HG03095 (cell line): ENCODE results near the gene ZFP36L2.
"Not testable (repeated sequence)": the region's sequence is repeated elsewhere in the genome, so short reads cannot be mapped to it uniquely, and the experiment has no call there.

Experiments used
- ATAC-seq: cut with Tn5 transposase; IDR thresholded peaks from one replicate; pipeline ENCODE4 v1.9.1; 2021; ENCODE audit warnings: moderate library complexity; ENCODE audit not compliant: unreplicated experiment

ZFP36L2 gene

GRCh38 chr2:43190311-43191052, 35.9 kb downstream of the ZFP36L2 start:
- no peak for ATAC-seq

DNA sequence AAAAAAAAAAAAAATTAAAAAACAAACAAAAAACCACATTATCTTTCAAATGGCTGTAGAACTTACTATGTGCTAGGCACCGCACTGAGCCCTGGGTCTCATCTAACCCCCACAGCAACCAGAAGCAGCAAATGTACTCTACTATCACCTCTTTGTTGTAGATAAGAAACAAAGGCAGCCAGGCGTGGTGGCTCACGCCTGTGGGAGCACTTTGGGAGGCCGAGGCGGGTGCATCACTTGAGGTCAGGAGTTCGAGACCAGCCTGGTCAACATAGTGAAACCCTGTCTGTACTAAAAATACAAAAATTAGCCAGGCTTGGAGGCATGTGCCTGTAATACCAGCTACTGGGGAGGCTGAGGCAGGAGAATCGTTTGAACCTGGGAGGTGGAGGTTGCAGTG, 36.5 kb downstream of the ZFP36L2 start:
- ATAC-seq, result not testable (repeated sequence)

- no peak for ATAC-seq
Observed at GRCh38 chr2:43188561-43189386, 37.6 kb downstream of the ZFP36L2 start.

GRCh38 chr2:43186679-43187374, 39.6 kb downstream of the ZFP36L2 start:
- no peak for ATAC-seq

DNA sequence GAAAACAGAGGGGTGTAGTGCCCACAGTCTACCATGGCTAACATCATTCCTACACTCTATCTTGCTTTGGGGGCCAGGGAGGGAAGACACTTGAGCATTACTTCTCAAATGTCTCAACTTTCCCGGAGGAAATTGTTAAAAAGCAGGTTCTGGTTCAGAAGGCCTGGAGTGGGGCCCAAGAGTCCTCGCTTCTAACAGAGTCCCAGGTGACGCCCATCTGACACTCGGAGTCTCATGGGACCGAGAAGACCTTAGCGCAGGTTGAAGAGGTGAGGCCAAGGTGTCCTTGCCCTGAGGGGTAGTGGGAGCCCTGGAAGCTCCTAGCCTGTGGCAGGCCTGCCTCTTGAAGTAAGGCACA, 40.1 kb downstream of the ZFP36L2 start:
- ATAC-seq, result no peak

- no peak for ATAC-seq
Observed at GRCh38 chr2:43185146-43185545, 41.3 kb downstream of the ZFP36L2 start.

- ATAC-seq, result no peak
Observed at GRCh38 chr2:43184339-43184895, 42.0 kb downstream of the ZFP36L2 start.

GRCh38 chr2:43183743-43184142, 42.7 kb downstream of the ZFP36L2 start:
- ATAC-seq, result no peak

DNA sequence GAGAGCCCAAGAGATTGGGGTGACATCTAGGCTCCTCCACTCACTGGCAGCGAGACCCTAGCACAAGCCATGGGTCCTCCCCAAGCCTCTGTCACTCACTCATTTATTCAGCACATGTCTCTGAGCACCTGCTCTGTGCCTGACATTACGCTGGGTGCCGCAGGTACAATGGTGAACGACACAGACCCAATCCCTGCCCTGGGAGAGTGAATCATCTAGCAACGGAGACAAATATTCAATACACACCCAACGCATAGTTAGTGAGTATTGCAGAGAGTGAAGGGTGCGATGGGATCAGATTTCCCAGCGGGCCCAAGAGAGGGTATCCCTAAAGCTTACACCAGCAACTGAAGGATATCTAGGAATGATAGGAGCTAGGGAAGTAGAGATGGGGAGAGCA, 45.5 kb downstream of the ZFP36L2 start:
- no peak for ATAC-seq

DNA sequence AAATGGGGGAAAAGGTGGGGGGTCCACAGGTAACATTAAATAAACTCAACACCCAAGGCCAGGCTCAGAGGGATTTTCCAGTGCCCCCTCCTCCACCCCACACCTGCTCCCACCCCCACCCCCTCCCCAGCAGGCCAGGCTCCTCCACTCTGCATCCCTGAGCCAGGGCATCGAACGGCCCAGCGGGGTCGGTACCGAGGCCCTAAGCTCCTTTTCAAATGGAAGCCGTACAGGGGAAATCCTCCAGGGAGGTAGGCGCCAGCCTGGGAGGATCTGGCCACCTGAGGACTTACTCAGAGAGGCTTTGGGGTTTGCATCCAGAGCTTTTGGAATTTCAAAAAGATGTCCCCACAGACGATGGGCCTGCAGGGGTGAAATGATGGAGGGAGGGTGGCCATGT, 46.5 kb downstream of the ZFP36L2 start:
- ATAC-seq, result no peak

DNA sequence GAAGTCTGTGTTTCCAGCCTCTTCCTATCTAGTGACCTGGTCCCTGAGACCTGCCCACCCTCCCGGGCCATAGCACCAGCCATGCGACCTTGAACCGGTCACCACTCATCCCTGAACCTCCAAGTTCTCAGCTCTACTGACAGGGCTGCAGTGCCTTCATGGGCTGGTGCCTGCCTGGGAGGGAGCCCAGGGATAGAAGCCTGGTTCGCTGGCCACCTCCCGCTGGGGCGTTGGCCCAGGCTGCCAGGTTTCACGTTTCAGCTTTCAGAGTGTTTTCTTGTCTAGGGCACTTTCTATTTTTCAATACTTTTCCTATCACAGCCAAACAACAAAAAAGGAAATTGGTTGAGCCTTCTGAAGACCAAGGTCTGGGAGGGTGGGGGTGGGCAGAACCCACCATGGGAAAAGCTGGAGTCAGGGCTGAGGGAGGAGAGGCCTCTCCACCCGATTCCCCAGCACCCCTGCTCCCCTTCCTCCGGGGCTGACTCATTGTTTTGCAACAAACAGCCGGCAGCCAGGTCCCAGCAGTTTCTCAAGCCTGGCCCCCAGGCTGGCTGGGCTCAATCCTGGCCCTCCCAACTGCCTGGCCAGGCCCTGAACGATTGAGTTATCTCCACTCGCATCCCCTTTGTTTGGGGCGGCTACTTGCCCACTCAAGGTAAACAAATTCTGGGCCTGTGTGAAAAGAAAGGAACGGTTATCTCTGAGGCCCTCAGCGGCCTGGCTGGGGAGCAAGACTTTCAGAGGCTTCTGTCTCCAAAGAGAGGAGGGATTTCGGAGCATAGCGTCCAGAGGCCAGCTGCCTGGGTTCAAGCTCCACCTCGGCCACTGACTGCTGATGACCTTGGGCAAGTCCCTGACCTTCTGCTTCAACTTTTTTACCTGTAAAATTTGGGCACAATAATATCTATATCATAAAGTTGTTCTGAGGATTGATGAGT, 47.5 kb downstream of the ZFP36L2 start:
- ATAC-seq, result no peak

- no peak for ATAC-seq
Observed at GRCh38 chr2:43178055-43178598, 48.3 kb downstream of the ZFP36L2 start.

DNA sequence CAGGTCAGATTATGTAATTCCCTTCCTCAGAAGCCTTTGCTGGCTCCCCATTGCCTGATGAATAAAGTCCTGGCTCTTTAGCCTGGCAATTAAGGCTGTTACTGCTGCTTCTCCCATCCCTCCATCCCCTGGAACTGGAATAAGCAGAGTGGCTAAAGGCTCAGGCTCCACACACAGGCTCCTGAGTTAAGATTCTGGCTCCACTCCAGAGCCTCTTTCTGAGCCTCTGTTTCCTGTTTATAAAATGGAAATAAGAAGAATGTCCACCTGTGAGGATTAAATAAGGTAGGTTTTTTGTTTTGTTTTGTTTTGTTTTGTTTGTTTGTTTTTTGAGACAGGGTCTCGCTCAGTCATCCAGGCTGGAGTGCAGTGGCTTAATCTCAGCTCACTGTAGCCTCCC, 50.0 kb downstream of the ZFP36L2 start:
- no peak for ATAC-seq

DNA sequence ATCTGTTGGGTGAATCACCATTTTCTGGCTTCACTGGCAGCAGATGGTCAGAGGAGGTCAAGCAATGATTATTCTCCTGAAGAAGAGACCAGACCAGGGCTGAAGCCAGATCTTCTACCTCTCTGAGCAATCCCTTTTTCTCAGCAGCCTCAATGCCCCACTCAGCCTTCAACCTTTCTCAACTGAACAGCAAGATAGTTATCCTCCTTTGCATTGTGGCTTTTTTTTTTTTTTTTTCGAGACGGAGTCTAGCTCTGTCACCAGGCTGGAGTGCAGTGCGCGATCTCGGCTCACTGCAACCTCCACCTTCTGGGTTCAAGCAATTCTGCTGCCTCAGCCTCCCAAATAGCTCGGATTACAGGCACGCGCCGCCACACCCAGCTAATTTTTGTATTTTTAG, 50.5 kb downstream of the ZFP36L2 start:
- no peak for ATAC-seq

- no peak for ATAC-seq
Observed at GRCh38 chr2:43175020-43175441, 51.4 kb downstream of the ZFP36L2 start.

DNA sequence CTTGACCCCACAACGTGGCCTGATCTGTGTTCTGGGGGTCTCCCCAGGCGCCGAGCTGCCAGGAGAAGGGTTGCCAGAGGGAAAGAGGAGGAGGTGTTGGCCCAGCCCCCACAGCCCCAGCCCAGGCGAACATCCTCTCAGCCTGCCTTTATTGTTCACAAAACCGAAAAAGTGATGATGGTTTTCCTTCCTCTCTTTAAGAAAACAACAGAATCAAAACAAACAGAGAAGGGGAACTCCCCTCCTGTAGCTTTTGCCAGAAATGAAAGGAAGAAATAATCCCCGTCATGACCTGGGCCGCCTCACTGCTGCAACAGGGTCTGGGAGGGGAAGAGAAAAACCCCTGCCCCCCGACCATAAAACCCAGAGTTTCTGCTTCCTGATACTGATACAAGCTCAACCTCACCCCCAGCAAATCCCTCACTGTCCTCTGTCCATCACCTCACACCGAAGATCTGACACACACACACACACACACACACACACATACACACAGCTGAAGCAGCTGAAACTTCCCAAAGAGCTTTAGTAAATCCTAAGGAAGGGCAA, 52.0 kb downstream of the ZFP36L2 start:
- peak; percentile 84 for ATAC-seq
